Retinal pigment epithelial cell (primary cell): ENCODE results near the gene LOXL4.

Experiments used
- DNase-seq: peaks from one replicate; pipeline ENCODE4 v3.0.0-alpha.2; 2010; ENCODE audit warnings: low read depth
- H3K4me3 ChIP-seq: 2 replicates; pipeline ENCODE4 v1.5.1; 2011; ENCODE audit warnings: mild to moderate bottlenecking, low read length, control low read depth, moderate library complexity
- CTCF ChIP-seq: conservative IDR thresholded peaks from 2 replicates; pipeline ENCODE4 v1.5.1; 2011; ENCODE audit warnings: low read depth, low read length, control low read depth, inconsistent platforms

LOXL4 gene

GRCh38 chr10:98295401-98295811, 27.4 kb upstream of the LOXL4 start:
- TF ChIP-seq CTCF: no peak
- no peak overlapping the region for H3K4me3 ChIP-seq
- DNase-seq: no peak

- no peak for DNase-seq
- H3K4me3 ChIP-seq: no peak overlapping the region
- TF ChIP-seq CTCF: no peak
Observed at GRCh38 chr10:98294270-98294627, 26.3 kb upstream of the LOXL4 start.

GRCh38 chr10:98293550-98294269, 25.7 kb upstream of the LOXL4 start:
- no peak for TF ChIP-seq CTCF
- no peak for DNase-seq
- H3K4me3 ChIP-seq: no peak overlapping the region

GRCh38 chr10:98292971-98293370, 25.0 kb upstream of the LOXL4 start:
- TF ChIP-seq CTCF: no peak
- DNase-seq: no peak
- no peak overlapping the region for H3K4me3 ChIP-seq

DNA sequence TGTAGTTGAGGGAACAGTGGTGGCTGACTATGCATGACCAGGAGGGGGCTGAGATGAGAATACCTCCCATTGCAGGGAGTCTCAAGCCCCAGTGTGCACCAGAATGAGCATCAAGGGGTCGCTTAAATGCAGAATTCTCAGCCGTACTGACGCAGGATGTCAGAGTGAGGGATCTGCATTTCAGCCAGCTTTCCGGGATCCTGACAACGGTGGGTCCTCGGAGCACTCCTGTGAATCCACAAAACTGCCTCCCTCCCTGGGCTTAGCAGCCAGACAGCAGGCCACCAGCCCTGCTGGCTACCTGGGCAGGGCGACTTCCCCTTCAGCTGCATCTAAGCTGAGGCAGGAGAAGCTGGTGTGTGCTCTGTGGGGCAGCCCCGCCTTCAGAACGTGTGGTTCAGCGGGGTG, 21.8 kb upstream of the LOXL4 start:
- TF ChIP-seq CTCF: no peak
- DNase-seq: no peak
- no peak overlapping the region for H3K4me3 ChIP-seq

GRCh38 chr10:98287321-98287720, 19.3 kb upstream of the LOXL4 start:
- no peak for DNase-seq

More at GRCh38 chr10:98287321-98287720, 19.3 kb upstream of the LOXL4 start:
- TF ChIP-seq CTCF: no peak
- H3K4me3 ChIP-seq: no peak overlapping the region
